ENCODE results near the gene RUBCN.

The RUBCN gene

GRCh38 chr3:197736491-197737318, at the start of gene RUBCN:
TSS of gene RUBCN (minus strand) at chr3:197736904. CDS start at chr3:197736719, 185 bp downstream.
- DNase-seq, result peak; percentile 97

- no peak for DNase-seq
Measured at GRCh38 chr3:197784019-197784585, 47.4 kb upstream of the RUBCN start.

- DNase-seq, result no peak
Measured at GRCh38 chr3:197782230-197782629, 45.5 kb upstream of the RUBCN start.

- DNase-seq, result no peak
Measured at GRCh38 chr3:197775317-197775716, 38.6 kb upstream of the RUBCN start.

GRCh38 chr3:197761784-197762183, 25.1 kb upstream of the RUBCN start:
- no peak for DNase-seq

GRCh38 chr3:197758512-197758911, 21.8 kb upstream of the RUBCN start:
- no peak for DNase-seq

- DNase-seq, result no peak
Measured at GRCh38 chr3:197756704-197757103, 20.0 kb upstream of the RUBCN start.

- DNase-seq, result no peak
Measured at GRCh38 chr3:197753263-197753662, 16.6 kb upstream of the RUBCN start.

GRCh38 chr3:197752107-197752506, 15.4 kb upstream of the RUBCN start:
- no peak for DNase-seq

GRCh38 chr3:197750858-197751737, 14.4 kb upstream of the RUBCN start:
- DNase-seq, result no peak

GRCh38 chr3:197750396-197750831, 13.7 kb upstream of the RUBCN start:
- DNase-seq, result peak; percentile 47

GRCh38 chr3:197749601-197750395, 13.1 kb upstream of the RUBCN start, which contains the start of gene FYTTD1:
TSS of gene FYTTD1 (plus strand) at chr3:197749883. CDS start at chr3:197749972, 89 bp downstream.
- peak; percentile 78 for DNase-seq

- peak; percentile 78 for DNase-seq
Measured at GRCh38 chr3:197749315-197749600, 12.6 kb upstream of the RUBCN start.

- DNase-seq, result no peak
Measured at GRCh38 chr3:197748597-197749314, 12.1 kb upstream of the RUBCN start.

- DNase-seq, result no peak
Measured at GRCh38 chr3:197746801-197747237, 10.1 kb upstream of the RUBCN start.

- DNase-seq, result no peak
Measured at GRCh38 chr3:197746209-197746608, 9.5 kb upstream of the RUBCN start.

GRCh38 chr3:197742787-197743186, 6.1 kb upstream of the RUBCN start:
- no peak for DNase-seq

- no peak for DNase-seq
Measured at GRCh38 chr3:197737749-197738462, 1.2 kb upstream of the RUBCN start.

- no peak for DNase-seq
Measured at GRCh38 chr3:197737319-197737649, 580 bp upstream of the RUBCN start.

- no peak for DNase-seq
Measured at GRCh38 chr3:197736010-197736490, 654 bp downstream of the RUBCN start.

- no peak for DNase-seq
Measured at GRCh38 chr3:197734667-197735318, 1.9 kb downstream of the RUBCN start.

Data from DMS79 (cell line).